Amniotic stem cell (primary cell): Measurements from ENCODE around the gene FBRSL1.
"Not testable (repeated sequence)": the region's sequence is repeated elsewhere in the genome, so short reads cannot be mapped to it uniquely, and the experiment has no call there.

Experiments used
- DNase-seq: peaks from one replicate; lab custom pipeline; 2025; lab: John Stamatoyannopoulos, UW

The FBRSL1 gene

DNA sequence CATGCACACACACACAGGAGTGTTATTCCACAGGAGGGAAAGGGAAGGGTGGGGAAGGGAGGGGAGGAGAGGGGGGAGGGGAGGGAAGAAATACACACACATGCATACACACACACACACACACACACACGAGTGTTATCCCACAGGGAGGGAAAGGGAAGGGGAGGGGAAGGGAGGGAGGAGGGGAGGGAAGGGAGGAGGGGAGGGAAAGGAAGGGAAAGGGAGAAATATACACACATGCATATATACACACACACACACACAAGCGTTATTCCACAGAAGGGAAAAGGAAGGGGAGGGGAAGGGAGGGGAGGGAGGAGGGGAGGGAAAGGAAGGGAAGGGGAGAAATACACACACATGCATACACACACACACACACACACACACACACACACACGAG is 19.6 kb upstream of the FBRSL1 start:
- no peak for DNase-seq

DNA sequence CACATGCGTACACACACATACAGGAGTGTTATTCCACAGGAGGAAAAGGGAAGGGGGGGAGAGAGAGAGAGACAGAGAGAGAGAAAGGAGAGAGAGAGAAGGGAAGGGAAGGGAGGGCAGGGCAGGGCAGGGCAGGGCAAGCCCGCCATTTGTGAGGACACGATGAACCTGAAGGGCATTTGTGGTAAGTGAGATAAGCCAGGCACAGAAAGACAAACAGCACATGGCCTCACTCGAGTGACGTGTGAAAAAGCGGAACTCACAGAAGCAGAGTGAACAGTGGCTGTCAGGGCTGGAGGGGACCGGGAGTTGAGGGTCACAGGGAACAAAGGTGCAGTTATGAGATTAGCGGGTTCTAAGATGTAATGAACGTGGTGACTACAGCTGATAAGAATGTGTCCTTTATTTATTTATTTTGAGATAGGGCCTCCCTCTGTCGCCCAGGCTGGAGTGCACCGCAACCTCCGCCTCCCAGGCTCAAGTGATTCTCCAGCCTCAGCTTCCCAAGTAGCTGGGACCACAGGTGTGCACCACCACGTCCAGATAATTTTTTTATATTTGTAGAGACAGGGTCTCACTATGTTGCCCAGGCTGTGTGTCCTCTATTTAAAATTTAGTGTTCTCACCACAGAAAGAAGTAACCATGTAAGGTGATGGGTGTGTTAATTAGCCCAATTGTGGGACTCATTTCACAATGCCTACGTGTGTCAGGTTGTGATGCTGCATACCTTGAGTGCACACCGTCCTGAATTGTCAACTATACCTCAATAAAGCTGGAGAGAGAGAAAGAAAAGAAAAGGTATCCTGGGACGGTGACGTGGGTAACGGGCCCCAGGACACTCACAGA is 18.7 kb upstream of the FBRSL1 start:
- DNase-seq: no peak

DNA sequence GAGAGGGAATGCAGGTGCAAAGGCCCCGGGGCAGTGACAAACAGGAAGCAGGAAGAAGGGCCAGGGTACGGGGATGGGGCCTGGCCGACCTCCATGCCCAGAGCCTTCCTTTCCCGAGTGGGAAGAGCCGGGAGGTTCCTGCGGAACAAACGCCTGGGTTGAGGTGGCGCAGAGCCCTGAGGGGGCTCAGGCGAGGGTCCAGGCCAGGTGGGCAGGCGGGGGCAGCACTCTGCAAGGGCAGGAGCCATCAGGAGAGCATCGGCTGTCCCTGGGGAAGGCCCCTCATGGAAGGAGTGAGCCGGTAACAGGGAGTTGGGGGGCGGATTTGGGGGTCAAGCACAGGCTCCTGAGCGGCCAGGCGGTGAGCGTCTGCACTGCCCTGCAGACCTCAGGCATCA is 18.1 kb upstream of the FBRSL1 start:
- no peak for DNase-seq

DNA sequence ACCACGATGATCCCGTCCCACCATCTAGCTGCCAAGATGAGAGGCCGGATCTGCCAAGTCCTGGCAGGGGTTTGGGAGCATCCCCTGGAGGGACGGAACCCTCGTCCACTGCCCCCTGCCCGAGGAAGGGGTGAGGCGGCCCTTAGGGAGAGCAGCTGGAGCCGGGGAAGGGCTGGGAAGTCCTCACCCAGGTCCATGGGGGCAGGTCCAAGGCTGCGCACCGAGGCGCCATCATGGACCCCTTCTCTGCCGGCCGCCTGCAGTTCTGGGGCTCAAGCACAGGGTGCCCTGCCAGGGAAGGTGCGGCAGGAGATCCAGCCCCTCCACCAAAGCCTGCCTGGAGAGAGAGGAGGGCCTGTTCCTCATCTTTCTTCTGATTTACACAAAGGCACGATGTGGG is 17.6 kb upstream of the FBRSL1 start:
- DNase-seq: no peak

DNA sequence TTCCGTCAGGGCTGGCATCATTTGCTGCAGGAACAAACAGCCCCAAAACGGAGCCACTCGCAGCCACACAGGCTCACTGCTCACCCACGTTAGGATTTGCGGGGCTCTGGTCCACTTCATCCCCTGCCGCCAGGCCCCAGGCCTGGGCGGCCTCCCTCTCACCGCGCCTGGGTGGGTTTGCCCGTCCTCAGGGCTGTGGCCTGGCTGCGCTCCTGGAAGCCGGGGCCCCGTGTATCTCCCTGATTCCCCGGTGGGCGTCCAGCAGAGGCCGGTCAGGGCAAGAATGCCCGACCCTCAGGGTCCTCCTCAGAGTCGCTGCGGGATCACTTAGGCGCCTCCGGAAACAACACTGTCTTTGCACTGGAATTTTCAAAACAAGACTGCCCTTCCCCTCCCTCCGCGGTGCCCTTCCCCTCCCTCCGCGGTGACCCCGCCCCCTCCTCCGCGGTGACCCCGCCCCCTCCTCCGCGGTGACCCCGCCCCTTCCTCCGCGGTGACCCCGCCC is 15.7 kb upstream of the FBRSL1 start:
- no peak for DNase-seq

DNA sequence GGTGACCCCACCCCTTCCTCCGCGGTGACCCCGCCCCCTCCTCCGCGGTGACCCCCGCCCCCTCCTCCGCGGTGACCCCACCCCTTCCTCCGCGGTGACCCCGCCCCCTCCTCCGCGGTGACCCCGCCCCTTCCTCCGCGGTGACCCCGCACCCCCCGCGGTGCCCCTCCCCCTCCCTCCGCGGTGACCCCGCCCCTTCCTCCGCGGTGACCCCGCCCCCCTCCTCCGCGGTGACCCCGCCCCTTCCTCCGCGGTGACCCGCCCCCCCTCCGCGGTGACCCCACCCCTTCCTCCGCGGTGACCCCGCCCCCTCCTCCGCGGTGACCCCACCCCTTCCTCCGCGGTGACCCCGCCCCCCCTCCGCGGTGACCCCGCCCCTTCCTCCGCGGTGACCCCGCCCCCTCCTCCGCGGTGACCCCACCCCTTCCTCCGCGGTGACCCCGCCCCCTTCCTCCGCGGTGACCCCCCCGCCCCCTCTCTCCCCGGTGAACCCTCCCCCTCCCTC is 15.1 kb upstream of the FBRSL1 start:
- not testable (repeated sequence) for DNase-seq

DNA sequence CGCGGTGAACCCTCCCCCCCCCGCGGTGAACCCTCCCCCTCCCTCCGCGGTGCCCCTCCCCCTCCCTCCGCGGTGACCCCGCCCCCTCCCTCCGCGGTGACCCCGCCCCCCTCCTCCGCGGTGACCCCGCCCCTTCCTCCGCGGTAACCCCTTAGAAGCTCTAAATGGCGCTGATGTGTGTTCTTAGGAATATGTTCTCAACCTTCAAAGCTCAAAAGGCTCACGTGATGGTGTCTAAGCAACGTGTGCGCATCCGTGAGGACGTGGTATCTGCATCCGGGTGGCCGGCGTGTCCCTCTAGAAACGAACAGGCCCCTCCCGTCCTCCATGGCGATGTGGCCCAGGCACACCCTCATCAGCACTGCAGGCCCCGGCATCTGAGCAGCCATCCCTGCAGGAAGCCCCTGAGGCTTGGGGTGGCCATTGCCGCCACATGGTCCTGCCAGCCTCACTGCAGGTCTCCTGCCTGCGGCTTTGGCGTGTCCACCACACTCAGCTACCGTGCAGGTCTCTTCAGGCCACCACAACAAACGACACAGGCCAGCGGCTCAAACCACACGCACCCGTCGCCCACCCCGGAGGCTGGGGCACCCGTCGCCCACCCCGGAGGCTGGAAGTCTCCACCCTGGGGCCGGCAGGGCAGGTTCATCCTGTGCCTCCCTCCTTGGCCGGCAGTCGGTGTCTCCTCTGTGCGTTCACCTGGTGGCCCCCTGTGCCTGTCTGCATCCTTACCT is 14.5 kb upstream of the FBRSL1 start:
- DNase-seq: no peak

DNA sequence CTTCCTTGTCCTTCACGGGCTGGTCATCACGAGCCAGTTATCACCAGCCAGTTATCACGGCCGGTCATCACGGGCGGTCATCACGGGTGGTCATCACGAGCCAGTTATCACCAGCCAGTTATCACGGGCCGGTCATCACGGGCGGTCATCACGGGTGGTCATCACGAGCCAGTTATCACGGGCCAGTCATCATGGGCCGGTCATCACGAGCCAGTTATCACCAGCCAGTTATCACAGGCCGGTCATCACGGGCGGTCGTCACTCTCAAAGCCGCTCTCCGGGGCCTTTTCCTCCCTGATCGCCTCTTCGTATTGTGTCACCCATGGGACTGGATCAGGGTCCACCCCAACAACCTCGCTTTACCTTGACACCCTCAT is 13.9 kb upstream of the FBRSL1 start:
- DNase-seq: no peak

DNA sequence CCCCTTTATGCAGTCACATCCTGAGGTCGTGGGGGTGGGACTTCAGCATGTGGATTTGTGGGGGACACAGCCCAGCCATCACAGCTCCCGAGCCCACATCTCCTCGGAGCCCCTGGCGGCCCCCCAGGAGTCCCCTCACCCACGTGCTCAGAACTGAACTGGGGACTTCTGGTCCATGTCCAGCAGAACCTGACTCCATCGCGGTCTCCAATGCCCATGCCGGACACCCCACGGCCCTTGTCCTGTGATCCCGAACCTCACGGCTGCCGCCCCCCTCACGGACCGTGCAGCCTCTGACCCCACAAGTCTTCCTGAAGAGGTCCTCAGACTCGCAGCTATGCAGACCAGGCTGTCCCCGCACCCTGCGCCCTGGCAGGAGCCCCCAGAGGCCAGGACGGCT is 13.5 kb upstream of the FBRSL1 start:
- no peak for DNase-seq

DNA sequence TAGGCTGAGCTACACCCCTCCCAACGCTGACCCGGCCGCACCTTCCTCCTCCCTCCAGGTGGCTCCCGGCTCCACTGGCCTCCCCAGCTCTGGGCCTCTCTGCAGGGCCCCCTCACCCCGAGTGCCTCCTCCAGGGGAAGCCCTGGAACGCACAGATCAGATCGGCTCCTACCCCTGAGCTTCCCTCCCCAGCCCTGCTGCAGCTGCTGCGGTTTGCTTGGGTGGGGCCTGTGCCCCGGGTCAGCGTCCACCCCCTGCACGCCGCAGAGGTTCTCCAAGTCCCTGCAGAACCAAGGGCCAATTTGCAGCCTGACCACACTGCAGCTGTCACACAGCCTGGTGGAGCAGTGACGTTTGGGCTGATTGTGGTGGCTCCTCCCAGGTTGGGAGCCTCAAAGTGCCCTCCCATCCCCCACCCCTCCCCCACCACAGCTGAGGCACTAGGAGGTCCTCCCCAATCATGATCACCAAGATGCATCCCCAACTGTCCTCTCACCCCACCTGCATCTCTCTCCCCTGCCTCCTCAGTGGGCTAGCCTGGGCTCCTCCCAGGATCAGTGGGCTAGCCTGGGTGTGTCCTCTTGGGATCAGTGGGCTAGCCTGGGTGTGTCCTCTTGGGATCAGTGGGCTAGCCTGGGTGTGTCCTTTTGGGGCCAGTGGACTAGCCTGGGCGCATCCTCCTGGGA is 12.8 kb upstream of the FBRSL1 start:
- DNase-seq: no peak

DNA sequence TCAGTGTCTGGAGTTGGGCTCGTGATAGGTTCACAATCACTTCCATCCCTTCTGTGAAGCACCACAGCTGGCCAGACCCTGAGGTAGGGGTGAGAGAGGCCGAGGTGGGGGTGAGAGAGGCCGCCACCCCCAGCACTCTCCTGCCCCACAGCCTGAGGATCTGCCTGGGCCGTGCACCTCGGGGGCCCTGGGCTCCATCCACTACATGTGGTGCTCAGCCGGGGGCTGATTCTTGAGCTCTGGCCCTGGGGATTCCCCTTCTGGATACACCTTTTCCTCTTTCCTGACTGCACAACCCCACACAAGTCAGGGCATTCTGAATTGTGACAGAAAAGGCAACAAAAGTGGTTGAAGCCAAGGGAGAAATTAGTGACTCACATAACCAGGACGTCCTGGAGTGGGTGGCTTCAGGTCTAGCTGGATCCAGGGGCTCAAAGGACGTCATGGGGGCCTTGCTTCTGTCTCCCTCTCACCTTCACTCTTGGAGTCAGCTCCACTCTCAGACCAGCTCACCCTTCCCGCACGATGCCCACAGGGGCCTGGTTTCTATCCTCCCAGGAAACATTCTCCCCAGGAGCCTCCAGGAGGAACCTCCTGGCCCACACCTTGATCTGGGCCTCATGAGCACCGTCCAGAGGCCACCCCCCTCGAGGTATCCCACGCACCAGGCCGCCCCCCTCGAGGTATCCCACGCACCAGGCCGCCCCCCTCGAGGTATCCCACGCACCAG is 12.1 kb upstream of the FBRSL1 start:
- no peak for DNase-seq

DNA sequence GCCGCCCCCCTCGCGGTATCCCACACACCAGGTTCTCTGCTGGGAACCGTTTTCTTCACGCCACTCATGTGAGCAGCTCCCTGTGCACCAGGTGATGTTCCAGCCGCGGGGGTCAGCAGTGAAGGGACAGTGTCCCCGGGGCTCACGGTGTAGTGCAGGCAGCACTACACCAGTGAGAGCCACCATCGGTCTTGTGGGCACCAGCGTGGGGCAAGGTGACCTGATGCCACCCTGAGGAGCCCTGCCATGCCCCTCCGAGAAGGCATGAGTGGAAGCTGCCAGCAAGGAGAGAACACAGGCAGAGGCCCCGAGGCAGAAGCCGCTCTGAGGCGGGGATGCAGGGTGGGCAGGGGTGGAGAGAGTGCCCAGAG is 11.5 kb upstream of the FBRSL1 start:
- DNase-seq: no peak

DNA sequence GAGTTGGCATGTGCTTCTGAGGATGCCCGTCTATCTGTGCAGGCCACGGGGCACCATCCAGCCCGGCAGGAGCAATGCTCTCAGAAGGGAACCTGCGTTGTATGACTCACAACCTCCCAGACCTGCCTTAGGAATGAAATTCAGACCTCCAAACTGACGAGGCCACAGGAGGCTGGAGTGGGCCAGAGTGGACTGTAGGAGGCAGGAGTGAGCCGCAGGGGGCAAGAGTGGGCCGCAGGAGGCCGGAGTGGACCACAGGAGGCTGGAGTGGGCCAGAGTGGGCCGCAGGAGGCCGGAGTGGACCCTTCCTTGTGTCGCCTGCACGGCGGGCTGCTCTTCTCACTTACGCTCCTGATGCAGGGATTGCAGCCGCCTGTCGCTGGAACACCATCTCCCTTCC is 11.1 kb upstream of the FBRSL1 start:
- no peak for DNase-seq

DNA sequence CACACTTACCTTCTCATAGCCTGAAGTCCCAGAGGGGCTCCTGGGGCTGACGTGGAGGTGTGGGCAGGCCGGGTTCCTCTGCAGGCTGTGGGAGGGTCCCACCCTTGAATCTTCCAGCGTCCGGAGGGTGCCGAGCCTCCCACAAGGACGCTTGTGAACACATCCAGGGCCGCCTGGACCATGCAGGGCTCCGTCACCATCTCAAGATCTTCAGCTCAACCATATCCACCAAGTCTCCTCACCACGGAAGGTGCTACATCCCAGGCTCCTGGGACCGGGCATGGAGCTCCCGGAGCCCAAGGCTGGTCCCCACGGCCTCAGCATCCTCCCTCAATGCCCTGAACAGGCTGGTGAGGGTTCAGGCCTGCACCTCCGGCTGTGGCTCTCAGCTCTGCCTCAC is 10.7 kb upstream of the FBRSL1 start:
- DNase-seq: no peak

DNA sequence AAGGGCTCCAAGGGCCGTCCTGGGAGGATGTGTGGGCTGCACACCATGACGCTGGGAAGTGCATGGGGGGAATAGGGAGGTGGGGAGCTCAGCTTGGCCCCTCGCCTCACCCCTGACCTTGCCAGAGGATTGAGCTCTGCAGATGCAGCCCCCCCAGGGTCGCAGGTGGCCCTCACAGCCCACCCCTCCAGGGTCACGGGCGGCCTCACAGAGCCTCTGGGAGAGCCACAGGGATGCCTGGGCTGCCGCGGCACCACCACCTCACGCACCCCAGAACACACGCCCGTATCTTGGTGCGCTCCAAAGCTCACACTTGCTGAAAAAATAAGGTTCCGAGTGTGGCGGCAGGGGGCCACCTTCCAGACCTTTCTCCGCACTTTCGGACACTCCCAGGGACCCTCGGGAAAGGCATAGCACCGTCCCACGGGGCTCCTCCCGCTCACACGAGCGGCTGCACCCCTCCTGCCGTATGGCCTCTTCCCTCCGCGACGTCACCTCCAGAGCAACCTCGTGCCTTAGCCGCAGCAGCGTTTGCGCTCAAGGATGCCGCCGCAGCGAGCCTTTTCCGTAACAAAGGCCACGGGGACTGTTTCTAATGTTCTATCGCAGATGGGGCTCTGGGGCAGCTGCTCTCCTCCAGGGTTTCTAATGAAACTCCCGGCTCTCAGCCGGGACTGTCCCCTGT is 9.9 kb upstream of the FBRSL1 start:
- DNase-seq: no peak

DNA sequence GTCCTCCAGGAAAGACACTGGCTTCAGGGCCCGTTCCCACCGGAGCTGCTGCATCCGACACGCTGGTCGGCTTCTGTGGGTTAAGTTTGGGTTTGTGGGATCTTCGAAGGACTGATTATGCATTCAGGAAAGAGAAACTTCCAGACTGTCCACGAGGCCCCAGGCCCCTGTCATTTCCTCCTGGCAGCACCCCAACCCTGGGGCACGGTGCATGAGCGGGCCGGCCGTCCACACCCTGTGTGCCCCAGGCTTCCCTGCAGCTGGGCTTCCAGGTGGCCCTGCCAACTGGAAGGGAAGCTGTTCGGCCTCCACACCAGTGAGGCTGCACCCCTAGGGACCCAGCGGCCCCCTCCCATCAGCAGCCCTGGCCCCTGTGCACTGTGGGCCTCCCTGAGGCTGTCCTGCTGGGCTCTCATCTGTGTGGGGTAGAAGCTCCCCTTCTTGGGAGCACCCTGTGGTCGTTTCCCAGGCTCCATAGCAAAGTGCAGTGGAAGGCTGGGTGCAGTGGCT is 9.3 kb upstream of the FBRSL1 start:
- no peak for DNase-seq

DNA sequence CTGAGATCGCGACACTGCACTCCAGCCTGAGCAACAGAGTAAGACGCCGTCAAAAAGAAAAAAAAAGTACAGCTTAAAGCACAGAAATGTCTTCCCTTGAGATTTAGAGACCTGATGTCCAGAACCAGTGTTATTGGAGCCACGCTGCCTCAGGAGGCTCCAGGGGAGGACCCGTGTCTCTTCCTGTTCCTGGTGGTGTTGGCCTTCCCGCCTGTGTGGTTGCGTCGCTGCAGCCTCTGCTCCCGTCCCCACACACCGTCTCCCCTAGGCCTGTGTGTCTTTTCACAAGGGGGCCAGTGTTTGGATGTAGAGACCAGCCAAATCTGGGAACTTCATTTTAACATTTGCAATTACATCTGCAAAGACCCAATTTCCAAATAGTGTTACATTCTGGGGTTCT is 8.6 kb upstream of the FBRSL1 start:
- DNase-seq: no peak

DNA sequence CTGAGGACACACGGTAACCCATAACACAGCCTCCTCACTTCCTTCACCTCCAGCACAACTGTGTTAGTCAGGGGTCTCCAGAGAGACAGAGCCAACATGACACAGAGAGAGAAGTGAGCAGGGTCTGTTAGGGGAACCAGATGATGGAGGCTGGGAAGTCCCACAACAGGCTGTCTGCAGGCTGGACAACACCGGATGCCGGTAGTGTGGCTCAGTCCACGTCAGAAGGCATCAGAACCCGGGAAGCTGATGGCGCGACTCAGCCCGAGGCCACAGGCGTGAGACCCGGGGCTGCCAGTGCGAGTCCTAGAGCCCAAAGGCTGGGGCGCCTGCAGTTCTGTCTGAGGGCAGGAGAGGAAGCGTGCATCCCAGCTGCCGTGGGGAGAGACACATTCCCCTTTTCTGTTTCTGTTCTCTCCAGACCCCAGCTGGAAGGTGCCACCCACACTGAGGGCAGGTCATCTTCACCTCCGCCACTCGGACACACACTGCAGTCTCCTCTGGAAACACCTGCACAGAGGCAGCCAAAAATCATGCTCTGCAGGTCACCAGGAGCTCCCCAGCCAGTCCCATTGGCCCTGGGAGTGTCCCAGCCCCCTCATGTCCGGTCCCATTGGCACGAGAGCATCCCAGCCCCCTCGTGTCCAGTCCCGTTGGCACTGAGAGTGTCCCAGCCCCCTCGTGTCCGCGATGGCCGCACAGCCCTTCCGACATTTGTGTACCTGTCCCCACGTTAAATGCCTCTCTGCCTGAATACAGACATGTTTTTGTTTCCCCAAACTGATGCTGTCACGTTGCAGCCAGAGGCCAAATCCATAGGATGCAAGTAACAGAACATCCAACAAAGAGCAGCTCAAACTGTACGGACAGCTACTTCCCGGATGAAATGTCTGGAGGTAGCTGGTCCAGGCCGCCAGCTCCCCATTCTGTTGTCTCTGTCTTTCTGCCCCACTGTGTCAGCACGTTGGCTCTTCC is 7.9 kb upstream of the FBRSL1 start:
- DNase-seq: no peak

DNA sequence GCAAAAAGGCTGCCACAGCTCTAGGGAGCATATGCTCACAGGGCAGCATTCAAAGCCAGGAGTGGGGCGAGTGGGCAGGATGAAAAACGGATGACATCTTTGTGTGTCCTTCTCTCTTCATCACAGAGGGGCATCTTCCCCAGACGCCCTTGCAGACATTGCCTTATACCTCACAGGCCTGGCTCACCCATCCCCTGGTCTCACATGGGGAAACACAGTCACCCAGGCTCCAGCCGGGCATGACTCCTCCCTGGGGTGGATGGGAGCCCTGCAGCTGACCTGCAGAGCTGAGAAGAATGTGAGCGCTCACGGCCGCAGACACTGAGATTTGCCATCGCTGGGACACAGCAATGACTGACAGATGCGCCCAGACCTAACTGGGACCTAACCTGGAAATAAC is 7.2 kb upstream of the FBRSL1 start:
- no peak for DNase-seq

DNA sequence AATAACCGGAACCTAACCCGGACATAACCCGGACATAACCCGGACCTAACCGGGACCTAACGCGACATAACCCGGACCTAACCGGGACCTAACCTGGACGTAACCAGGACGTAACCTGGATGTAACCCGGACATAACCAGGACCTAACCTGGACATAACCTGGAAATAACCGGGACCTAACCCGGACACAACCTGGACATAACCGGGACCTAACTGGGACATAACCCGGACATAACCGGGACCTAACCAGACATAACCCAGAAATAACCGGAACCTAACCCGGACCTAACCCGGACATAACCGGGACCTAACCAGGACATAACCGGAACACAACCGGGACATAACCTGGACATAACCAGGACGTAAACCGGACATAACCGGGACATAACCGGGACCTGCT is 6.7 kb upstream of the FBRSL1 start:
- DNase-seq: no peak
